Memory B cell (primary cell): Measurements from ENCODE around the gene TMEM127.
"Not testable (repeated sequence)": the region's sequence is repeated elsewhere in the genome, so short reads cannot be mapped to it uniquely, and the experiment has no call there.

ENCODE experiments used
- ATAC-seq: fragments of 150-1000 bp; cut with Tn5 transposase; 2 replicates; pipeline ENCODE4 v1.10.0; 2021; ENCODE audit warnings: low read depth, mild to moderate bottlenecking, moderate library complexity
- DNase-seq, 2 donors: peaks; one replicate each; pipeline ENCODE4 v3.0.0; 2022; ENCODE audit warnings: low spot score in 2 of 2
- H3K27ac Mint-ChIP-seq: one replicate; pipeline ENCODE4 v1.8.0; 2022; ENCODE audit warnings: mild to moderate bottlenecking, moderate library complexity, mixed read lengths
- H3K27me3 Mint-ChIP-seq: one replicate; pipeline ENCODE4 v1.8.0; 2022; ENCODE audit warnings: mixed read lengths
- H3K36me3 Mint-ChIP-seq: one replicate; pipeline ENCODE4 v1.8.0; 2022; ENCODE audit warnings: mild to moderate bottlenecking, mixed read lengths
- H3K4me1 Mint-ChIP-seq: one replicate; pipeline ENCODE4 v1.8.0; 2022; ENCODE audit warnings: mixed read lengths
- H3K4me3 Mint-ChIP-seq: one replicate; pipeline ENCODE4 v1.8.0; 2022; ENCODE audit warnings: mild to moderate bottlenecking, moderate library complexity, mixed read lengths
- H3K9me3 Mint-ChIP-seq: one replicate; pipeline ENCODE4 v1.8.0; 2022; ENCODE audit warnings: mixed read lengths

TMEM127 gene

GRCh38 chr2:96257744-96258143 is 8.1 kb downstream of the TMEM127 start:
- peak overlapping the region; percentile 11 for H3K4me3 Mint-ChIP-seq
- H3K4me1 Mint-ChIP-seq, result peaks cover 42% of the 10 kb centered on the region
- H3K9me3 Mint-ChIP-seq, ATAC-seq, H3K27me3 Mint-ChIP-seq, DNase-seq: not testable (repeated sequence)
- peaks cover 20% of the 10 kb centered on the region for H3K36me3 Mint-ChIP-seq
- H3K27ac Mint-ChIP-seq, result peak overlapping the region; percentile 35

DNA sequence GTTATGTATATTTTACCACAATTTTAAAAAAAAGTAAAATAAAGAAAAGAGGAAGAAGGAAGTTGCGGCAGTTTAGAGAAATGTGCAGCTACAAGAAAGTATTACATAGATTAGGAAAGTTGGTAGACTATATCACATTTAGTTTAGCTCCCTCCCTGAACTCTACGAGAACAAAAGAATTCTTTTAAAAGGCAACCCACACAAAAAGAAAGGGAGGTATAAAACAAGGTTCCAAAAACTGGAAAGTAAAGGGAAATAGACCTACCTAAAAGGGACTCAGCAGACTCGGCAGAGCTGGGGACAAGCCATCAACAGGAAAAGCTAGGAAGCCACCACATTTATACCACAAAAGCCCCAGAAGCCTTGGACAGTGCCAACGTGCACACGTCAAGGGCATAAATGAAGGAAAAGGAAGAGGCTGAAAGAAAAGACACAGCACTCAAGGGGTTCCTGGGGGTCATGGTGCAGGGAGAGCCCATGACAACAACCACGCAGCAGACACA is 9.1 kb downstream of the TMEM127 start:
- DNase-seq, result no peak
- H3K9me3 Mint-ChIP-seq, result no peaks in the 10 kb centered on the region
- H3K27me3 Mint-ChIP-seq, result no peaks in the 10 kb centered on the region
- H3K4me3 Mint-ChIP-seq, result peak overlapping the region; percentile 78
- peak overlapping the region; percentile 93 for H3K27ac Mint-ChIP-seq
- H3K4me1 Mint-ChIP-seq, result peaks cover 42% of the 10 kb centered on the region
- ATAC-seq, result peak; percentile 28
- peaks cover 28% of the 10 kb centered on the region for H3K36me3 Mint-ChIP-seq

DNA sequence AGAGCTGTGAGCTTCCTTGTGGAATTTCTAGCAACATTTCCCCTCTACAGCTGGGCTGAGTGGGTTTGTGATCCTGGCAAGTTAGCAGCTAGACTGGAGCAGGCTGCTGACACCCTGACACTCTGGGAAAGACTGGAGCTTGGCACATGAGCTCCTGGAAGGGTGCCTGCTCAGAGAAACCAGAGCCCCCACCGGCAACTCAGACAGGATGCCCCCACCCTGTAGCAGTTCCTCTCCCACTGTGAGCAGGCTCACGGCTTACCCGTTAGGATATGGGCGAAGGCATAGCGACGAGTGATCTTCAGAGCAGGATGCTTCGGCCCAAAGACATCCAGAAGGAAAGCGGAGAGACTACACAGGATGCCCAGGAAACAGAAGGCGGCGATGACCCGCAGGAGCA is 11.2 kb downstream of the TMEM127 start:
- Mint-ChIP-seq H3K4me1 (peaks cover 34% of the 10 kb centered on the region), H3K4me3 (no peak overlapping the region), H3K27ac (no peak overlapping the region), H3K27me3 (no peaks in the 10 kb centered on the region), H3K9me3 (no peaks in the 10 kb centered on the region), H3K36me3 (peaks cover 36% of the 10 kb centered on the region)
- DNase-seq, result no peak
- no peak for ATAC-seq

DNA sequence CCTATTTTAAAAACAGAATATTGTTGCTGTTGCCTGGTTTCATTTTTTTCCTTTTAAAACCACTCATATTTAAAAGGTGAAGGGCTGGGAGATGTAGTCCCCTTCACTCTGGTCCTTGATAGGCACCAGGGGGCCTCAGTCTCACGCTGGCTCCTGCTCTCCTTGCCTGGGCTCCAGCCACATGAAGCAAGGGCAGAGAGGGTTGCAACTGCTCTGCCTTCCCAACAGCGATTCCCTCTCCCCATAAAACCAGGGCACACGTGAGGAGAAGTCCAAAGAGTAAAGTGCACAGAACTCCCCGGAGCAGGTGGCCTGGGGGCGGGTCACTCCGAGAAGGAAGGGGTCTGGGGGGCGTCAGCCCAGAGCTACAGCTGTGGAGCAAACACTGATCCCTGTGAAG is 12.8 kb downstream of the TMEM127 start:
- H3K4me3 Mint-ChIP-seq, result no peak overlapping the region
- H3K27me3 Mint-ChIP-seq, result no peaks in the 10 kb centered on the region
- DNase-seq (no peak), ATAC-seq (no peak)
- H3K27ac Mint-ChIP-seq, result no peak overlapping the region
- H3K9me3 Mint-ChIP-seq, result no peaks in the 10 kb centered on the region
- peaks cover 38% of the 10 kb centered on the region for H3K36me3 Mint-ChIP-seq
- peaks cover 19% of the 10 kb centered on the region for H3K4me1 Mint-ChIP-seq

- Mint-ChIP-seq H3K4me3 (no peak overlapping the region), H3K4me1 (peaks cover 16% of the 10 kb centered on the region), H3K9me3 (no peaks in the 10 kb centered on the region), H3K27me3 (no peaks in the 10 kb centered on the region), H3K36me3 (peaks cover 38% of the 10 kb centered on the region), H3K27ac (no peak overlapping the region)
- ATAC-seq, result no peak
- no peak for DNase-seq
These were observed 13.3 kb downstream of the TMEM127 start for GRCh38 chr2:96252526-96252925.

DNA sequence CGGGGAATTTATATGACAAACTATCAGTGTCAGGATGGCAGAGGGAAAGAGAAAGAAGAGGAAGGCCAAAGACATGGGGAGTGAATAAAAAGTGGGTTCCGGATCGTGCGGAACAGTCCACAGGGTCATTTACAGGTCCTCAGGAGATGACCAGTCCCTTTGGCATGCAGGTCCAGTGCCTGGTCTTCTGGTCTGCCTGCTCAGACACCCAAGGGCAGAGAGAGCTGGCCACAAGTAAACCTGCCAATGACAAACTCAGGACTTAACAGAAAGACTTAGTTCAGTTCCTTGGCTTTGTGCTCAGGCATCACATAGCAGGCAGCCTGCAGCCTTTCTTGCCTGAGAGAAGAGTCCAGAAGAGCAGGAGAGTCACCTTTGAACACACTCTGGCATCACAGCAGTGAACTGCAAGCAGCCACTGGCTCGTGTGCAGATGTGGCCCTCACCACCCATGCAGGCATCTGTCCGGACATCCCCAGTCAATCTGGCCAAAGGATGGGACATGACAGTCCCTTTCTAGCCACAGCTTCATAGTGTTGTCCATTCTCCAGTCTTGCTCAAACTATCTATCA is 14.0 kb downstream of the TMEM127 start:
- Mint-ChIP-seq H3K27me3 (no peaks in the 10 kb centered on the region), H3K36me3 (peaks cover 37% of the 10 kb centered on the region), H3K4me1 (peaks cover 16% of the 10 kb centered on the region), H3K9me3 (no peaks in the 10 kb centered on the region), H3K4me3 (no peak overlapping the region), H3K27ac (no peak overlapping the region)
- no peak for ATAC-seq
- DNase-seq, result no peak

DNA sequence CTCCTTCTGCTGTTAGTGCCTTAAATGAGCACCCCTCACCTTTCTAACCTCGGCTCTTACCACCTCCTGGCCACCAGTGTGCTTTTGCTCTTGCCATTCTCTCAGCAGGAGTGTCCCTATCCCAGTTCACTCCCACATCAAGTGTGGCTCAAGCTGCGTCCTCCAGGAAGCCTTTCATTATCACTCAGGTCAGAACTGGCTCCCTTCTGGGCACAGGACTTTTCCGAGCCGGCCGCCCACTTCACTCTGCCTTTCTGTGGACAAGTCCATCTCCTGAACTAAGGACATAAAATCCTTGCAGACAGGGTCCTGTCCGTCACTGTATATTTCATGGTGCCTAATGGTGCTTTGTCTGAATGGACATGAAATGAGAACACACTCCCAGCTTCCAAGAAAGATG is 15.6 kb downstream of the TMEM127 start:
- Mint-ChIP-seq H3K4me1 (peaks cover 24% of the 10 kb centered on the region), H3K9me3 (peaks cover 3% of the 10 kb centered on the region), H3K27ac (peak overlapping the region; percentile 81), H3K27me3 (no peaks in the 10 kb centered on the region), H3K36me3 (peaks cover 31% of the 10 kb centered on the region), H3K4me3 (no peak overlapping the region)
- ATAC-seq (no peak), DNase-seq (no peak)

DNA sequence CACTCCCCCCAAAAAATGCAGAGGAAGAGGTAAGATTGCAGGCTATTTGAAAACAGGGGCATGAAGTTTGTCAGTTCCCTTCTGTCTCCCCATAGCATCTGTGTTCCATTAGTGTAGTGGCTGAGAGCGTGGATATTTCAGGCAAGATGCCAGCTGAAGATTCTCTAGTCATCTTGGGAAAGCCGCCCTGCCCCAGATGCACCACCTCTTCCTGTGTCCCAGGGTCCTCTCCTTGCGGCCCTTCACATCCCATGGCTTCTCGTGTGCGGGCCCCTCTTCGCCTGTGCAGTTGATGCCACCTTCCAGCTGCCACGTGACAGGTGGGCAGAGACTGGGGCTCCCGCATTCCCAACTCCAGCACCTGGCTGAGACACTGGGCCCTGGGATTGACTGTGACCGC is 16.1 kb downstream of the TMEM127 start:
- Mint-ChIP-seq H3K27ac (peak overlapping the region; percentile 81), H3K4me3 (no peak overlapping the region), H3K9me3 (peaks cover 3% of the 10 kb centered on the region), H3K27me3 (no peaks in the 10 kb centered on the region), H3K4me1 (peaks cover 26% of the 10 kb centered on the region), H3K36me3 (peaks cover 31% of the 10 kb centered on the region)
- DNase-seq (no peak), ATAC-seq (no peak)

DNA sequence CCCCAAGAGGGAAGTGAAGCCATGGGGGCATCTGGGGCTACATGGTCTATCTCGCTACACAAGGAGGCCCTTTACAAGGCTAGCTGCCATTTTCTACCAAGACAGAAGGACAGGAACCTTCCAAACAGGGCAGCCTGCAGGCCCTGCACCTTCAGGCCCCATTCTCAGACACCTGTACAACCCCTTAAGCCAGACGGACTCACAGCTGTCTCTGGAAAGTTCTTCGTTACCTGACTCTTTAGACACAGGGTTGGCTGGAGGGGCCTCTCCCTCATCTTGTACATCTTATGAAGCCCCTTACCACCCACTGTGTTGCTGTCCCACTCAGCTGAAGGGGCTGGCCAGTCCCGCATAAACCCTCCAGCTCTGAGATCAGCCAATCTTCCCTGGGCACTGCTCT is 17.2 kb downstream of the TMEM127 start:
- DNase-seq, result no peak
- Mint-ChIP-seq H3K4me3 (no peak overlapping the region), H3K27ac (no peak overlapping the region), H3K27me3 (no peaks in the 10 kb centered on the region), H3K4me1 (peaks cover 25% of the 10 kb centered on the region), H3K9me3 (peaks cover 3% of the 10 kb centered on the region), H3K36me3 (peaks cover 25% of the 10 kb centered on the region)
- no peak for ATAC-seq

GRCh38 chr2:96247896-96248295 is 17.9 kb downstream of the TMEM127 start:
- Mint-ChIP-seq H3K36me3 (peaks cover 20% of the 10 kb centered on the region), H3K4me1 (peaks cover 25% of the 10 kb centered on the region), H3K27ac (no peak overlapping the region), H3K9me3 (peaks cover 3% of the 10 kb centered on the region), H3K27me3 (no peaks in the 10 kb centered on the region), H3K4me3 (no peak overlapping the region)
- DNase-seq, result no peak
- ATAC-seq, result no peak

GRCh38 chr2:96247009-96247408 is 18.8 kb downstream of the TMEM127 start:
- peak overlapping the region; percentile 76 for H3K27ac Mint-ChIP-seq
- no peaks in the 10 kb centered on the region for H3K27me3 Mint-ChIP-seq
- no peak for ATAC-seq
- no peak for DNase-seq
- peaks cover 29% of the 10 kb centered on the region for H3K4me1 Mint-ChIP-seq
- H3K36me3 Mint-ChIP-seq, result peaks cover 13% of the 10 kb centered on the region
- H3K4me3 Mint-ChIP-seq, result no peak overlapping the region
- H3K9me3 Mint-ChIP-seq, result peaks cover 3% of the 10 kb centered on the region

DNA sequence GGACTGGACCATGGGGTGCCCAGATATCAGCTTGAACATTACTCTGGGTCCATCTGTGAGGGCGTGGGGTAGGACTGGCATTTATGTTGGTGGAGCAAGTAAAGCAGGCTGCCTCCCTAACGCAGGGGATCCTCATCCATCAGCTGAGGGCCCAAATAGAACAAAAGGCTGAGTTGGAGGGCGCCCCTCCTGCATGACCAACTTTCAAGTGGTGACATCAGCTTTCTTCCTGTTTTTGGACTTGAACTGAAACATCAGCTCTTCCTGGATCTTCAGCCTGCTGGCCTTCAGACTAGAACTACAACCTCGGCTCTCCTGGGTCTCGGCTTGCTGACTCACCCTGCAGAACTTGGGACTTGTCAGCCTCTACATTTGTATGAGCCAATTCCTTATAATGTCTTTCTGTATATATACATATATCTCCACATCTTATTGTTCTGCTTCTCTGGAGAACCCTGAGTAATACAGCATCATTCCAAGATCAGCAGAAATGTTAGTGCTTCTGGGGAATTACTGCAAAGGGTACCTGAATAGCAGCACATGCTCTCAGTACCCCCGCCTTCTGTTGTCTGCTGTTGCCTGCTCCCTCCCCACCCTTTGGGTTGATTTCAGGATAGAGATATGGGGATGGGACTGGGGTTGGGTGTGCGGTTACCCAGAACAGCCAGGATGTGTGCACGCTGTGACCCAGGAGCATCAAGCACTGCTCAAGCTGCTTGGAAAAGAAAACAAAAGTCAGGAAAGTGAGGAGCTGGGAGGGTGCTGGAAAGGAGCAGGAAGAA is 20.0 kb downstream of the TMEM127 start:
- ATAC-seq (peak; percentile 55), DNase-seq (no peak)
- peak overlapping the region; percentile 91 for H3K27ac Mint-ChIP-seq
- H3K9me3 Mint-ChIP-seq, result peaks cover 3% of the 10 kb centered on the region
- H3K4me1 Mint-ChIP-seq, result peaks cover 36% of the 10 kb centered on the region
- no peak overlapping the region for H3K4me3 Mint-ChIP-seq
- peaks cover 11% of the 10 kb centered on the region for H3K36me3 Mint-ChIP-seq
- no peaks in the 10 kb centered on the region for H3K27me3 Mint-ChIP-seq

GRCh38 chr2:96243843-96244242 is 22.0 kb downstream of the TMEM127 start:
- no peak overlapping the region for H3K4me3 Mint-ChIP-seq
- H3K36me3 Mint-ChIP-seq, result peaks cover 5% of the 10 kb centered on the region
- DNase-seq (no peak), ATAC-seq (no peak)
- H3K27me3 Mint-ChIP-seq, result no peaks in the 10 kb centered on the region
- peaks cover 34% of the 10 kb centered on the region for H3K4me1 Mint-ChIP-seq
- peaks cover 3% of the 10 kb centered on the region for H3K9me3 Mint-ChIP-seq
- H3K27ac Mint-ChIP-seq, result no peak overlapping the region

- H3K9me3 Mint-ChIP-seq, result peaks cover 3% of the 10 kb centered on the region
- H3K4me1 Mint-ChIP-seq, result peaks cover 33% of the 10 kb centered on the region
- DNase-seq, result no peak
These were observed 23.7 kb downstream of the TMEM127 start for GRCh38 chr2:96241900-96242611.

More at GRCh38 chr2:96241900-96242611, 23.7 kb downstream of the TMEM127 start:
- Mint-ChIP-seq H3K27me3 (no peaks in the 10 kb centered on the region), H3K36me3 (peaks cover 7% of the 10 kb centered on the region), H3K27ac (peak overlapping the region; percentile 92), H3K4me3 (peak overlapping the region; percentile 65)
- peak; percentile 94 for ATAC-seq
